Fibroblast of lung (primary cell): Measurements from ENCODE around the gene ZSCAN16.

ENCODE experiments used
- CTCF ChIP-seq, 2 donors: IDR thresholded peaks in 1 of 2; conservative IDR thresholded peaks in 1 of 2; 1 replicate in 1 of 2; 2 replicates in 1 of 2; pipeline ENCODE4 v1.5.1; 2011 to 2012; ENCODE audit warnings: low read length in 2 of 2, control low read depth in 1 of 2, inconsistent platforms in 1 of 2, low read depth in 1 of 2, mild to moderate bottlenecking in 1 of 2
- EZH2 ChIP-seq: IDR thresholded peaks from 2 replicates; pipeline ENCODE4 v1.5.1; 2012; ENCODE audit warnings: low read length, control low read depth, mild to moderate bottlenecking; ENCODE audit errors: missing control alignments

DNA sequence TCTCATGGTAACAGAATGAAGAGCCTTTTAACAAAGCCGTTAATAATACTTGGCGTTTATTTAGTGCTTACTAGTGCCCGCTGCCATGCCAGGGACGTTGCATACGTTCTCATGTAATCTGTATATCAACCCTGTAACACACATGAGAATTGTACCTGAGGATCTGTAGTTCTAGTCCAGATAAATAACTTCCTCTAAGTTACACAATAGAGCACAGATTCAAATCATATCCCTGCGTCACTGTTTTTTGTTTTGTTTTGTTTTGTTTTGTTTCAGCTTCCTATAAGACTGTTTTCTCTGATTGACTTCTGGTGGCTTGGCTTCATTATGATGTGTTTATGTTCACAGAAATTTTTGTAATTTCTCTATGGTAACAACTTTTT is 553 bp downstream of the ZSCAN16 start:
- TF ChIP-seq CTCF (conservative IDR thresholded peaks at IDR 0.05 in 1 of 2, IDR thresholded peaks at IDR 0.05 in 1 of 2; ENCODE audit: low read depth in 1 of 2, low read length in 2 of 2) (no peak), EZH2 (no peak)
